Sigmoid colon (tissue), 7 donors: ENCODE results near the gene ANKRD44. TPM values are rescaled to one million over a fixed set of nuclear protein-coding genes. Genes with fewer than 3 reads are reported as not detected.

Source experiments
- DNase-seq: peaks from one replicate; pipeline ENCODE4 v3.0.0-alpha.2; 2019
- H3K27ac ChIP-seq, 4 donors: fragments of 200-600 bp; sonication (generic); one replicate each; pipeline ENCODE4 v1.5.1; 2016 to 2019; ENCODE audit warnings: mild to moderate bottlenecking in 1 of 4
- H3K27me3 ChIP-seq, 3 donors: fragments of 200-600 bp; sonication (generic); one replicate each; pipeline ENCODE4 v1.5.1; 2019; ENCODE audit warnings: mild to moderate bottlenecking in 1 of 3
- H3K36me3 ChIP-seq, 4 donors: fragments of 200-600 bp; sonication (generic); one replicate each; pipeline ENCODE4 v1.5.1; 2016 to 2019
- H3K4me1 ChIP-seq, 4 donors: fragments of 200-600 bp; sonication (generic); one replicate each; pipeline ENCODE4 v1.5.1; 2017 to 2019
- H3K4me3 ChIP-seq, 4 donors: fragments of 200-600 bp; sonication (generic); one replicate each; pipeline ENCODE4 v1.5.1; 2017 to 2019; ENCODE audit warnings: mild to moderate bottlenecking in 2 of 4, moderate library complexity in 1 of 4
- H3K9me3 ChIP-seq, 4 donors: fragments of 200-600 bp in 3 of 4; sonication (generic) in 3 of 4; one replicate each; pipeline versions ENCODE4 v1.5.1 to v1.6.1; 2013 to 2019
- EP300 ChIP-seq, 4 donors: sonication (generic); formaldehyde crosslinking; IDR thresholded peaks; one replicate each; pipeline ENCODE4 v1.6.1; 2017; ENCODE audit warnings: antibody characterized with exemption in 4 of 4
- POLR2A ChIP-seq, 2 donors: fragments of 450-650 bp; IDR thresholded peaks; one replicate each; pipeline ENCODE4 v1.6.1; 2016; ENCODE audit warnings: antibody characterized with exemption in 2 of 2, mild to moderate bottlenecking in 2 of 2, moderate library complexity in 2 of 2
- POLR2AphosphoS5 ChIP-seq, 4 donors: sonication (generic); formaldehyde crosslinking; IDR thresholded peaks; one replicate each; pipeline ENCODE4 v1.6.1; 2017; ENCODE audit warnings: antibody characterized with exemption in 4 of 4
- WGBS, 2 donors: extraction: QIAGEN DNeasy Blood & Tissue Kit; methylation state at CpG; one replicate each; pipeline ENCODE4 v1.1.7; 2013; 5-methylcytosine and 5-hydroxymethylcytosine counted together
- intact Hi-C: fragments of 100-400 bp; cut with DNase I; formaldehyde crosslinking; loops from one replicate; pipeline ENCODE4 v1.15.1; 2023
- polyA plus RNA-seq, 3 donors: library from polyadenylated mRNA; stranded (reverse); fragments of 200-250 nt; gene quantifications; one replicate each; pipeline ENCODE4 v1.2.3, GENCODE V29; 2013
- total RNA-seq, 4 donors: library from RNA; depleted of rRNA; stranded (reverse); fragments of >200 nt; gene quantifications; one replicate each; pipeline ENCODE4 v1.1.0, GENCODE V29; 2016
- TF ChIP-seq, protein P1 (sequence below), 4 experiments: fragments of 450-650 bp in 3 of 4; fragments of 200-600 bp in 1 of 4; IDR thresholded peaks; one replicate each; pipeline ENCODE4 v1.5.1; 2016 to 2019; ENCODE audit warnings: antibody characterized with exemption in 4 of 4, mild to moderate bottlenecking in 3 of 4, moderate library complexity in 2 of 4
- donor health status: healthy with polysubstance abuse.
- donor health status: Bipolar disorder and iron deficiency.
- donor health status: healthy.

The ANKRD44 gene
- total and polyA plus RNA-seq, 7 donors, result 1.2 to 41.1 (median 34.2) TPM

DNA sequence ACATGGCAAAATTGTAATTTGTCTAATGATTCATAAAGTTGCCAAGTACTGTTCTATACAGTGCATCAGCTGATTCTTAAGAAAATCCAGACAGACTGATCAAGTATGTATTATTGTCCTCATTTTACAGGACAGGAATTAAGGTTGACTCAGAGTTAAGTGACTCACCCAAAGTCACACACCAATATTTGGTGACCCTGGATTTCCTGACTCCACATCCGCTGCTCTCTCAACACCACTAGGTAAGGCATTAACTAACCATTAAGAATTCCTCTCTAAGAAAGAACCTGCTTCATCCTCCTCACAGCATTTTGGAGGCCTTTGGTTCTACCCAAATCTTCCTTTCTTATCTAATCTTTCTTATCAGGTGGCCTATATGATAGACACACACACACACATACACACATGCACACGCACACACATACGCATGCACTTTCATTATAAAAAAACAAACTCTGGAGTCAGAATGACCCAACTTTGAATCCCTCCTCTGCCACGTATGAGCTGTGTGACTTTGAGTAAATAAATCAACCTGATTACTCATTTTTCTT is 150.8 kb downstream of the ANKRD44 start:
- Histone ChIP-seq H3K4me3 (no peak overlapping the region), H3K27ac (no peak overlapping the region), H3K9me3 (no peaks in the 10 kb centered on the region), H3K36me3 (no peaks in the 10 kb centered on the region), H3K27me3 (no peaks in the 10 kb centered on the region), H3K4me1 (peaks cover 0 to 34% (median 20%) of the 10 kb centered on the region in 4 donors)
- WGBS, 2 donors, result 62 to 79% methylated on average over 4 of the region's 4 CpGs
- intact Hi-C loops, result loop anchor here (10.0 kb wide), 1 partner anchor 45 kb away; no protein-coding TSS in a partner anchor
- DNase-seq, result no peak
- TF ChIP-seq POLR2A (IDR thresholded peaks at IDR 0.05) (no peak), POLR2AphosphoS5 (IDR thresholded peaks at IDR 0.05) (no peak), EP300 (IDR thresholded peaks at IDR 0.05) (no peak)
- TF ChIP-seq, protein P1, sequence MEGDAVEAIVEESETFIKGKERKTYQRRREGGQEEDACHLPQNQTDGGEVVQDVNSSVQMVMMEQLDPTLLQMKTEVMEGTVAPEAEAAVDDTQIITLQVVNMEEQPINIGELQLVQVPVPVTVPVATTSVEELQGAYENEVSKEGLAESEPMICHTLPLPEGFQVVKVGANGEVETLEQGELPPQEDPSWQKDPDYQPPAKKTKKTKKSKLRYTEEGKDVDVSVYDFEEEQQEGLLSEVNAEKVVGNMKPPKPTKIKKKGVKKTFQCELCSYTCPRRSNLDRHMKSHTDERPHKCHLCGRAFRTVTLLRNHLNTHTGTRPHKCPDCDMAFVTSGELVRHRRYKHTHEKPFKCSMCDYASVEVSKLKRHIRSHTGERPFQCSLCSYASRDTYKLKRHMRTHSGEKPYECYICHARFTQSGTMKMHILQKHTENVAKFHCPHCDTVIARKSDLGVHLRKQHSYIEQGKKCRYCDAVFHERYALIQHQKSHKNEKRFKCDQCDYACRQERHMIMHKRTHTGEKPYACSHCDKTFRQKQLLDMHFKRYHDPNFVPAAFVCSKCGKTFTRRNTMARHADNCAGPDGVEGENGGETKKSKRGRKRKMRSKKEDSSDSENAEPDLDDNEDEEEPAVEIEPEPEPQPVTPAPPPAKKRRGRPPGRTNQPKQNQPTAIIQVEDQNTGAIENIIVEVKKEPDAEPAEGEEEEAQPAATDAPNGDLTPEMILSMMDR (IDR thresholded peaks at IDR 0.05), result no peak

GRCh38 chr2:197158591-197159550 is 151.7 kb downstream of the ANKRD44 start:
- intact Hi-C loops, result no loop called here

GRCh38 chr2:197157879-197158537 is 152.6 kb downstream of the ANKRD44 start:
- intact Hi-C loops, result no loop called here
- peak overlapping the region in 2 of 4 donors; percentile 9 to 16 for H3K4me3 ChIP-seq

More at GRCh38 chr2:197158591-197159550, 151.7 kb downstream of the ANKRD44 start:
- no peak for TF ChIP-seq EP300 (IDR thresholded peaks at IDR 0.05)
- TF ChIP-seq, protein P1 (IDR thresholded peaks at IDR 0.05), result no peak
- TF ChIP-seq POLR2A (IDR thresholded peaks at IDR 0.05), result no peak
- no peak for TF ChIP-seq POLR2AphosphoS5 (IDR thresholded peaks at IDR 0.05)
- WGBS, 2 donors, result 53 to 60% methylated on average over 7 of the region's 7 CpGs
- H3K27me3 ChIP-seq, result no peaks in the 10 kb centered on the region
- no peak for DNase-seq
- H3K4me1 ChIP-seq, result peaks cover 0 to 26% (median 11%) of the 10 kb centered on the region in 4 donors
- H3K36me3 ChIP-seq, result no peaks in the 10 kb centered on the region
- H3K4me3 ChIP-seq, result peak overlapping the region in 2 of 4 donors; percentile 9 to 16
- H3K9me3 ChIP-seq, result no peaks in the 10 kb centered on the region
- peak overlapping the region; percentile 32 to 60 (median 50) for H3K27ac ChIP-seq

DNA sequence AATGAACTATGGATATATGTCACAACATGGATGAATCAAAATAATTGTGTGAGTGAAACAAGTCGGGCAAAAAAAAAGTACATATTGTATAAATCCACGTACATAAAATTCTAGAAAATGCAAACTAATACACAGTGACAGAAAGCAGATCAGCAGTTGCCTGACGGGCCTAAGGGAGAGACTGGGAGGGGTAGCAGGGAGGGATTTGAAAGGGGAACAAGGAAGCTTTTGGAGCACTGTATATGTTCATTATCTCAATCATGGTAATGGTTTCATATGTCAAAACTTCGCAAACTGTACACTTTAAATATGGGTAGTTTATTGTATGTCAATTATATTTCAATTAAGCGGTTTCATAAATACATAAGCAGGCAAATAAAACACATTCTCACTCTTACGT is 153.8 kb downstream of the ANKRD44 start:
- no peaks in the 10 kb centered on the region for H3K36me3 ChIP-seq
- H3K4me3 ChIP-seq, result no peak overlapping the region
- whole genome bisulfite sequencing, 2 donors, result 74 to 77% methylated on average over 6 of the region's 6 CpGs
- no peak overlapping the region for H3K27ac ChIP-seq
- DNase-seq, result no peak
- peaks cover 0 to 31% (median 13%) of the 10 kb centered on the region in 4 donors for H3K4me1 ChIP-seq
- no peaks in the 10 kb centered on the region for H3K9me3 ChIP-seq
- intact Hi-C loops, result no loop called here
- no peaks in the 10 kb centered on the region for H3K27me3 ChIP-seq
- no peak for TF ChIP-seq POLR2AphosphoS5 (IDR thresholded peaks at IDR 0.05)
- no peak for TF ChIP-seq EP300 (IDR thresholded peaks at IDR 0.05)
- TF ChIP-seq, protein P1 (IDR thresholded peaks at IDR 0.05), result no peak
- no peak for TF ChIP-seq POLR2A (IDR thresholded peaks at IDR 0.05)

More at GRCh38 chr2:197157879-197158537, 152.6 kb downstream of the ANKRD44 start:
- no peaks in the 10 kb centered on the region for H3K9me3 ChIP-seq
- H3K36me3 ChIP-seq, result no peaks in the 10 kb centered on the region
- TF ChIP-seq POLR2AphosphoS5 (IDR thresholded peaks at IDR 0.05), result no peak
- no peak for TF ChIP-seq POLR2A (IDR thresholded peaks at IDR 0.05)
- TF ChIP-seq, protein P1 (IDR thresholded peaks at IDR 0.05), result no peak
- TF ChIP-seq EP300 (IDR thresholded peaks at IDR 0.05), result no peak
- WGBS, 2 donors, result 64 to 80% methylated on average over 9 of the region's 9 CpGs
- peak overlapping the region; percentile 32 to 60 (median 50) for H3K27ac ChIP-seq
- H3K27me3 ChIP-seq, result no peaks in the 10 kb centered on the region
- H3K4me1 ChIP-seq, result peaks cover 0 to 25% (median 13%) of the 10 kb centered on the region in 4 donors
- no peak for DNase-seq
